Measurements from ENCODE around the gene RASGRP4. TPM values are rescaled to one million over a fixed set of nuclear protein-coding genes. Genes with fewer than 3 reads are reported as not detected.
A peak's percentile ranks its signal among the peaks of the same experiment; 100 is the strongest.

Gene RASGRP4
- total RNA-seq, 1 donor from 2014 or later = 7.6 TPM

- DNase-seq = no peak
- no peak for TF ChIP-seq CTCF (IDR thresholded peaks at IDR 0.05)
- ATAC-seq = no peak
- Histone ChIP-seq H3K4me3 (no peak overlapping the region), H3K27me3 (peaks cover 23% of the 10 kb centered on the region), H3K27ac (no peak overlapping the region), H3K9me3 (no peaks in the 10 kb centered on the region), H3K4me1 (peaks cover 18% of the 10 kb centered on the region), H3K36me3 (no peaks in the 10 kb centered on the region)
- intact Hi-C loops (cut with DNase I) = no loop called here
These were observed 34.0 kb downstream of the RASGRP4 start for GRCh38 chr19:38391911-38392464.

GRCh38 chr19:38389957-38390924, 35.8 kb downstream of the RASGRP4 start:
- no peak for DNase-seq
- H3K4me1 ChIP-seq = peaks cover 25% of the 10 kb centered on the region
- no peaks in the 10 kb centered on the region for H3K9me3 ChIP-seq
- intact Hi-C loops (cut with DNase I) = no loop called here
- H3K27me3 ChIP-seq = peaks cover 9% of the 10 kb centered on the region
- no peak overlapping the region for H3K27ac ChIP-seq
- ATAC-seq = no peak
- no peak for TF ChIP-seq CTCF (IDR thresholded peaks at IDR 0.05)
- H3K36me3 ChIP-seq = no peaks in the 10 kb centered on the region
- H3K4me3 ChIP-seq = no peak overlapping the region

GRCh38 chr19:38389101-38389925, 36.7 kb downstream of the RASGRP4 start:
- Histone ChIP-seq H3K27ac (no peak overlapping the region), H3K27me3 (peaks cover 3% of the 10 kb centered on the region), H3K9me3 (no peaks in the 10 kb centered on the region), H3K4me1 (peaks cover 25% of the 10 kb centered on the region), H3K4me3 (peak overlapping the region; percentile 60), H3K36me3 (no peaks in the 10 kb centered on the region)
- TF ChIP-seq CTCF (IDR thresholded peaks at IDR 0.05) = no peak
- ATAC-seq = no peak
- DNase-seq = no peak
- intact Hi-C loops (cut with DNase I) = no loop called here

- intact Hi-C loops (cut with DNase I) = no loop called here
- Histone ChIP-seq H3K27ac (no peak within 1 kb of the TSS), H3K9me3 (no peaks in the 10 kb centered on the region), H3K4me3 (peak within 1 kb of the TSS; percentile 60), H3K36me3 (peaks cover 6% of the 10 kb centered on the region), H3K4me1 (peaks cover 25% of the 10 kb centered on the region), H3K27me3 (no peaks in the 10 kb centered on the region)
- TF ChIP-seq CTCF (IDR thresholded peaks at IDR 0.05) = no peak
- DNase-seq (no peak), ATAC-seq (no peak)
These were observed 37.5 kb downstream of the RASGRP4 start, which contains the start of gene SPRED3 for GRCh38 chr19:38388349-38389100. SPRED3 (plus strand) TSS chr19:38388697; CDS start chr19:38390303, 1,606 bp downstream.

Measured in upper lobe of right lung (tissue), 1 donor.